ENCODE measurements around the gene MBOAT1.

MBOAT1 gene

DNA sequence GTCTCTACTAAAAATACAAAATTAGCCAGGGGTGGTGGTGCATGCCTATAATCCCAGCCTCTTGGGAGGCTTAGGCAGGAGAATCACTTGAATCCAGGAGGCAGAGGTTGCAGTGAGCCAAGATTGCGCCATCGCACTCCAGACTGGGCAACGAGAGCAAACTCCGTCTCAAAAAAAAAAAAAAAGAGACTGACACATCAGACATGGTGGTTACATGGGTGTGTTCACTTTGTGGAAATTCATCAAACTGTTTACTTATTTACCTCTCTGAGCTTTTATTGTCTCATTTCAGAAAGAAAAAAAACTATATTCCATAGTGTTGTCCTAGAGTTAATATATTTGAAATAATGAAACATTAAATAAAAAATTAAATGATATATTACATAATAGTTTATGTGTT, 64.8 kb downstream of the MBOAT1 start:
- no peak for TF ChIP-seq TAF1 (IDR thresholded peaks at IDR 0.05; ENCODE audit: borderline replicate concordance, insufficient read depth, low read length)

DNA sequence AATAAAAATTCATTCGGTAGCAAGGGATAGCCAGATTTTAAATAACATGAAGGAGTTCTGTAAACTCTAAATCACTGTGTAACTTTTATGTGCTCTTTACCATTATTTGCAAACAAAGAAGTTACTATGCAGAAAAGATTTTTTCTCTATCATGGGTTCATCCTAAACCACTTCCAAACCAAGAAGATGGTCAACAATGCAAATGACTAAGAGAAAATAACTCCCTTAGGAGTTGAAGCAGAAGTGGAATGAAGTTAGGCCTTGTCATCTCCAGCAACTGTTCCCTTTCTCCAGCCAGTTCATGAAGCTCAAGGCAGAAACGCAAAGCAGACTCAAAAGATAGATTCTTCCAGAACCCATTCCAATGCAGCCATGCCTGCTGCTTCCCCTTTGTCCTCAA, 66.0 kb downstream of the MBOAT1 start:
- TF ChIP-seq FOXP2 (optimal IDR thresholded peaks at IDR 0.05; ENCODE audit: borderline replicate concordance, extremely low read depth, extremely low read length, insufficient read depth) (no peak), SIN3A (IDR thresholded peaks at IDR 0.05; ENCODE audit: borderline replicate concordance, insufficient read depth, low read length) (no peak), TAF1 (IDR thresholded peaks at IDR 0.05; ENCODE audit: borderline replicate concordance, insufficient read depth, low read length) (no peak), POLR2AphosphoS5 (IDR thresholded peaks at IDR 0.05; ENCODE audit: low read depth, low read length) (no peak)
- TF ChIP-seq, protein P1, sequence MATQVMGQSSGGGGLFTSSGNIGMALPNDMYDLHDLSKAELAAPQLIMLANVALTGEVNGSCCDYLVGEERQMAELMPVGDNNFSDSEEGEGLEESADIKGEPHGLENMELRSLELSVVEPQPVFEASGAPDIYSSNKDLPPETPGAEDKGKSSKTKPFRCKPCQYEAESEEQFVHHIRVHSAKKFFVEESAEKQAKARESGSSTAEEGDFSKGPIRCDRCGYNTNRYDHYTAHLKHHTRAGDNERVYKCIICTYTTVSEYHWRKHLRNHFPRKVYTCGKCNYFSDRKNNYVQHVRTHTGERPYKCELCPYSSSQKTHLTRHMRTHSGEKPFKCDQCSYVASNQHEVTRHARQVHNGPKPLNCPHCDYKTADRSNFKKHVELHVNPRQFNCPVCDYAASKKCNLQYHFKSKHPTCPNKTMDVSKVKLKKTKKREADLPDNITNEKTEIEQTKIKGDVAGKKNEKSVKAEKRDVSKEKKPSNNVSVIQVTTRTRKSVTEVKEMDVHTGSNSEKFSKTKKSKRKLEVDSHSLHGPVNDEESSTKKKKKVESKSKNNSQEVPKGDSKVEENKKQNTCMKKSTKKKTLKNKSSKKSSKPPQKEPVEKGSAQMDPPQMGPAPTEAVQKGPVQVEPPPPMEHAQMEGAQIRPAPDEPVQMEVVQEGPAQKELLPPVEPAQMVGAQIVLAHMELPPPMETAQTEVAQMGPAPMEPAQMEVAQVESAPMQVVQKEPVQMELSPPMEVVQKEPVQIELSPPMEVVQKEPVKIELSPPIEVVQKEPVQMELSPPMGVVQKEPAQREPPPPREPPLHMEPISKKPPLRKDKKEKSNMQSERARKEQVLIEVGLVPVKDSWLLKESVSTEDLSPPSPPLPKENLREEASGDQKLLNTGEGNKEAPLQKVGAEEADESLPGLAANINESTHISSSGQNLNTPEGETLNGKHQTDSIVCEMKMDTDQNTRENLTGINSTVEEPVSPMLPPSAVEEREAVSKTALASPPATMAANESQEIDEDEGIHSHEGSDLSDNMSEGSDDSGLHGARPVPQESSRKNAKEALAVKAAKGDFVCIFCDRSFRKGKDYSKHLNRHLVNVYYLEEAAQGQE (IDR thresholded peaks at IDR 0.05; ENCODE audit: insufficient read depth in 1 of 2, low read depth in 2 of 2, low read length in 2 of 2) = no peak

DNA sequence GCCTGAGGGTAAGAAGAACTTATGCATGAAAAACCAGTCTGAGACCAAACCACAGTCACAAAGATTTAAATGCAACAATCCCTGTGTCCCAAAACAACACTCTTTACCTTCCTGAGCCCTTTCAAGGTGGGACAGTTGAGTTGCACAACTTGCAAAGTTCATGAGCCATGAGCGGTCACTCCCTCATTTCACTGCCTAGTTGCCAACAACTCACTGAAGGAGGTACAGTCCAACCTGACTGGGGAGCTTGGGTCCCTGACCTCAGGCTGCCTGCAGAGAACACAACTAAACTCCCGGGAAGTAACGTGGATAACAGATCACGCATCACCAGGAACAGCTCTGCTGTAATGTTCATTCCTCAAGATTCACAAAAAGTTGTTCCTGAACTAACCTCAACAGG, 69.4 kb downstream of the MBOAT1 start:
- TF ChIP-seq, protein P1 (IDR thresholded peaks at IDR 0.05; ENCODE audit: insufficient read depth in 1 of 2, low read depth in 2 of 2, low read length in 2 of 2) = no peak
- TF ChIP-seq SIN3A (IDR thresholded peaks at IDR 0.05; ENCODE audit: borderline replicate concordance, insufficient read depth, low read length) = no peak
- TF ChIP-seq FOXP2 (optimal IDR thresholded peaks at IDR 0.05; ENCODE audit: borderline replicate concordance, extremely low read depth, extremely low read length, insufficient read depth) = no peak
- no peak for TF ChIP-seq POLR2AphosphoS5 (IDR thresholded peaks at IDR 0.05; ENCODE audit: low read depth, low read length)
- TF ChIP-seq TAF1 (IDR thresholded peaks at IDR 0.05; ENCODE audit: borderline replicate concordance, insufficient read depth, low read length) = no peak

DNA sequence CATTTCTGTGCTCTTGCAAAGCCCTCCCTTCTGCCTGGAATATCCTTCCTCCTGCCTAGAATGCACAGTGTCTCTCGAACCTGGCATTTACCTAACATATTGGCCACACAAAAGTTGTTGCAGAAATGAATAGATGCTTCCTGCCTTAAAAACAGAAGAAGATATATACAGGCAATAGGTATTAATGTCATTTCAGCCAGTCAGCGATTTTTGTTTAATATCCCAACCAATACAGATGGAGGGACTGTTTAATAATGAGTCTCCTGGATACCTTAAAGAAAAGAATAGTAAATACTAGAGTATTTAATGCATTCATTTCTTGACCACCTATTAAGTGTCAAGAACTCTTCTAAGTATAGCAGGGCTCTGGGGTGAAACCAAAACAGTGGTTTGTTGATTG, 70.3 kb downstream of the MBOAT1 start:
- TF ChIP-seq, protein P1 (IDR thresholded peaks at IDR 0.05; ENCODE audit: insufficient read depth in 1 of 2, low read depth in 2 of 2, low read length in 2 of 2) = no peak
- TF ChIP-seq FOXP2 (optimal IDR thresholded peaks at IDR 0.05; ENCODE audit: borderline replicate concordance, extremely low read depth, extremely low read length, insufficient read depth) (no peak), TAF1 (IDR thresholded peaks at IDR 0.05; ENCODE audit: borderline replicate concordance, insufficient read depth, low read length) (no peak), POLR2AphosphoS5 (IDR thresholded peaks at IDR 0.05; ENCODE audit: low read depth, low read length) (no peak)

DNA sequence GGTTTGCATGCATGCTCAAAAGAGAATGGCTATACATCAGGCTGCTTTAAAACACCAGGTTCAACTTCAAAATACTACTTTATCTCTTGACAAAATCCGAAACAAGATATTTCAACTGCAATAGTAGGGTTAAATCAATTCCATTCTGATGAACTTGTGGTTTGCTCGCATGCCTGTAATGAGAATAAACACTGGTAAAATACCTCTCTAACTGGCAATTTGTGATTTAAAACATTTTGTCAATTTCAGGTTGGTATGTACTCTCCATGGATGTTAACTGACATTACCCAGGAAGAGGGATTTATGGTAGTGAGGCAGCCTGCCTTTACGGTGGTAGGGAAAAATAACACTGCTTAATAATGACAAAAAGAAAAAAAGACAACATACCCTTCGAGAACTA, 74.4 kb downstream of the MBOAT1 start:
- TF ChIP-seq SIN3A (IDR thresholded peaks at IDR 0.05; ENCODE audit: borderline replicate concordance, insufficient read depth, low read length) (no peak), TAF1 (IDR thresholded peaks at IDR 0.05; ENCODE audit: borderline replicate concordance, insufficient read depth, low read length) (no peak), POLR2AphosphoS5 (IDR thresholded peaks at IDR 0.05; ENCODE audit: low read depth, low read length) (no peak), FOXP2 (optimal IDR thresholded peaks at IDR 0.05; ENCODE audit: borderline replicate concordance, extremely low read depth, extremely low read length, insufficient read depth) (no peak)
- TF ChIP-seq, protein P1 (IDR thresholded peaks at IDR 0.05; ENCODE audit: insufficient read depth in 1 of 2, low read depth in 2 of 2, low read length in 2 of 2) = no peak
